Measurements from ENCODE around the gene WDR59.

Gene WDR59

DNA sequence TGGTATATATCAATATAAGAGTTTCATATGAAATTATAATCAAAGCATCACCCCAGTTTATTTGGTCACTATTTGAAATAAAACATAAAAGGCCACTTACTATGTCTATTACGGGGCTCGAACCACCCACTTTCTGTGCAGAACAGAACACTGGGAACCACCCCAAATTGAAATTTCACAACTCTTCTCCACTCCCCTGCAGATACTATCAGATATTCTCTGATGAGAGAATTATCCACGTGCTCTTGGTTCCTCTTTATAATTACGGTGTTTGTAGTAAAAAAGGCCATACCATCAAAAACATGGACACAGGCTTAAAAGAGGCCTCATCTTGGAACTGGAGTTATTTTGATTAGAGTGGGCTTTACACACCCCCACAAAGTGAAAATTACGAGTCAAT, 82.8 kb downstream of the WDR59 start:
- DNase-seq (ENCODE audit: low read depth), result no peak

DNA sequence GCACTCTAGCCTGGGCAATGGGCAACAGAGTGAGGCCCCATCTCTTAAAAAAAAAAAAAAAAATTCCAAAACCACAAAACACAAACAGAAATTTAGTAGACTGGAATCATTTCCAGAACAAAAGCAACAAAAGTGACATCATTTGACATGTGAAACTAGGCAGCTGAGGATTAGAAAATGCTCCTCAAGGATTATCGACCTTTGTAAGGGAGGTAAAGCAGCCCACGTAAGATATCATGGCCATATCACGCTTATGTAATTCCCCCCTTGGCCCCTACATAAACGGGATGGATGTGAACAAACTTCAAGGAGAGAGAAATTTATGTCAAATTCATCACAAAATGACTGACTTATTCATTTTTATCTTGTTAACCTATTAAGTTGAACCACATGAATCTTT, 83.3 kb downstream of the WDR59 start:
- no peak for DNase-seq (ENCODE audit: low read depth)

DNA sequence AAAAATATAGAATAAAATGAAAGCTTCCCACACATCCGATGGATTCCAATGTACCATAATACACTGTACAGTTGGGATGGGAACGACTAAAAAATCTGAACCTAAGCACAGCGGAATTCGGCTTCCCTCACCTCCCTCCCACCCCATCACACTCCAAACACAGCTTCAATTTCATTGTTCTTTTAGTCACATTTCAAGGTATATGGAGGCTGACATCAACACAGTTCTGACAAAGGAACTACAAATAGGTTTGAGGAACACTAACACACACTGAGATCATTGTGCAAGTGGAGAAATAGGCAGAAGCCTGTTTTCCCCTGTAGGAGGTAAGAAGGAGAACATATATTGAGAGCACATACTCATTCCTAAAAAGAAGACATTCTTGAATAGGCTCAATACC, 85.1 kb downstream of the WDR59 start:
- DNase-seq (ENCODE audit: low read depth), result no peak

DNA sequence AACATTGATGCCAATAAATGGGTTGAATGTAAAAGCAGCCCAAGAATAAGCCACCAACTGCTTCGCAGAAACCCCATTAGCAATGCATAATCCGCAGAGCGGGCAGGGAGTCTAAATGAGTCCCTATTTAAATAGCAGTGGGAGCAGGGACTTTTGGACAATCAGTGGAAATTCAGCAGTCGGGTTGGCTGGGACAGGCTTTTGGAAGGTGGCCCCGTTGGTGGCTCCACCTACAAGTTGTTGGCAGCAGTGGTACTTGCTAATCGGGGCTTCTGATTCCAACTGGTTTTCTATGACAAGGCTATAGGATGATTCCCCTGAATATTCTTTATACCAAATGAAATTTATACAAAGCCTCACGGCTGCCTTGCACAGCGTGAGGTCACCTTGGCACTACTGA, 86.3 kb downstream of the WDR59 start:
- DNase-seq (ENCODE audit: low read depth), result no peak

- DNase-seq (ENCODE audit: low read depth), result no peak
Measured at GRCh38 chr16:74896389-74897370, 88.2 kb downstream of the WDR59 start.

DNA sequence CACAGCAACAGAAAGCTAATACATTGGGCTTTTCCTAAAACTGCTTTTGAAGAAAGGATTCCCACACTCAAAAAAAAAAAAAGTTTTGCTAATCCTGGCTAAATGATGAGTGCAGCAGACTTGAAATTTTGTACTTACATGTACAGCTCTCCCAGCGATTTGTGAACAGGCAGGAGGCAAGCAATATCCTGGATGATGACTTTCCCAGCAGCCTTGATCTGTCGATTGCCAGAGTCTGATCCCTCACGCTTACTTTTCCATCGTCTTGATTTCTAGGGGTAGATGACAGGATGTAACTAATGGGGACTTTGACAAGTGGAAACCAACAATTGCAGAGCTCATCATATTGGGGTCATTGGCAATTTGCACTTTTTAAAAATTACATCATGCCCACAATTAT, 91.4 kb downstream of the WDR59 start:
- no peak for DNase-seq (ENCODE audit: low read depth)

GRCh38 chr16:74892574-74893461, 92.1 kb downstream of the WDR59 start:
- no peak for DNase-seq (ENCODE audit: low read depth)

- no peak for DNase-seq (ENCODE audit: low read depth)
Measured at GRCh38 chr16:74888888-74889287, 96.0 kb downstream of the WDR59 start.

- DNase-seq (ENCODE audit: low read depth), result no peak
Measured at GRCh38 chr16:74888232-74888862, 96.6 kb downstream of the WDR59 start.

DNA sequence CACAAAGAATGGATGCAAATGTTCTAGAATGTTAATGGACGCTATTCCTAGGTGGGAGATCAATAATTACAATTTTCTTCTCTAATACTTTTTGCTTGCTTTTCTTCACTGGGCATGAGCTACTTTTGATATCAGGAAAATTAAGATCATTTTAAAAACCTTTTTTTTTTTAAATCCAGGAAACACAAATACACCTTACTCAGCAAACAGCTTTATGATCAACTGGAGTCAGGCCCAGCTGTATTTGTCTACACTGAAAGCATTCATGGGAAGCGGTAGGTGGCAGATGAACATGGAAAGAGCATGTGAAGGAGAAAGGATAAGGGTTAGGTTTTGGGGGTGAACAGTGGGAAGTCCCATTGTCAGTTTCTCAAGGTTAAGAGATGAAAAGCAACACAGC, 97.8 kb downstream of the WDR59 start:
- DNase-seq (ENCODE audit: low read depth), result no peak

DNA sequence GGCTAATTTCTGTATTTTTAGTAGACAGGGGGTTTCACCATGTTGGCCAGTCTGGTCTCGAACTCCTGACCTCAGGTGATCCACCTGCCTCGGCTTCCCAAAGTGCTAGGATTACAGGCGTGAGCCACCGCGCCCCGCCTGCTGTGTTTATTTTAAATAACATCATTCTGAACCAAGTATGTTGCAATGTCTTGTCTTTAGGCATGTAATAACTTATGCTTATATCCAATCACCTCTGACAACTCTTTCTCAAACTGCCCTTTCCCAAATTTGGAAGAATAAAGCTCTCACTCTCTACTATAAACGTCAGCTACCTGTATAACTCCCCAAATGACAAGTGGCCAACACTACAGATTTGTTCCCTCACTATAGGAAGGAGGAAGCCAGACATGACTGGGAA, 107.2 kb downstream of the WDR59 start:
- DNase-seq (ENCODE audit: low read depth), result no peak

DNA sequence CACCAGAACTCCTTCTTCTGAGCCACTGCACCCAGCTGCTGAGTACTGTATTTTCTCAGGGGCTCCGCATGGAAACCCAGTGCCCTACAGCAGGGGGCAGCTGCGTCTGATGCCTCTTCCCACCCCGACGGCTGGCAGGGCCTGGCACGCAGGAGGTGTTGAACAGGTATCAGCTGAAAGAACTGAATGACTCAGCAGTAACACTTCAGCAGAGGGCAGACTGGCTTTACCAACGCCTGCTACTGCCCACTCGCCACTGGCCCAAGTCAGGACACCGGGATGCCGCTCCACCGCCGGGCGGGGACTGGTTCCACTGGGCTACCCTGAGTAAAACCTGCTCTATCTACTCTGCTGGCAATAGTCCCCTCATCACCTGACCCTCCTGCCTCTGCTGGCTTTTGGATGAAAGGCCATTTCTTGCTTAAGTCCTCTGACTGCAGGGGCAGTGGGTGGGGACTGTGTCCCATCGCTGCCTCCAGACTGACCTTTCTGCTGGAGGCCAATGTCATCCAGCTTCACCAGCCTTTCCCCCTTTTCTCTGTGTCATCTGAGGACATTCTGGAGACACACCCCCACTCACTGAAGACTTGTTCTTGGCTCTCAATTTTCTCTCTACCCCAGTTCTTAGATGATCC, 109.9 kb downstream of the WDR59 start:
- DNase-seq (ENCODE audit: low read depth), result no peak

DNA sequence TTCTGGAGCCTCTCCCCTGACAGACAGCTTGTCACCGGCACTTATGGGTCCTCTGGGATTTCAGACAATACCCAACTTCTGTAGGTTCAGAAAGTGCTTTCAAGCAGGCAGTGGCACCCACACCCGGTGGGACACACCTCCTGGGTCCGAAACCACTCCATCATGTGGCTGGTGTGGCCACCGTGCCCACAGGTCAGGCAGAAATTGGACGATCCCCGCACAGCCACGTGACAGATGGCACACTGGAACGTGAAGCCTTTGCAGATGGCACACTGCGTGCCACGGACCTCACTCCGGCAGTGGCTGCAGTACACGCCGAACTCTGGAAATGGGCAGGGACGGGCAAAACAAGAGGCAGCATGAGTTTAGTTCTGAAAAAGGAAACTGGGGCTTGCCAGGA, 110.8 kb downstream of the WDR59 start:
- no peak for DNase-seq (ENCODE audit: low read depth)

GRCh38 chr16:74872302-74872701, 112.6 kb downstream of the WDR59 start:
- no peak for DNase-seq (ENCODE audit: low read depth)

- DNase-seq (ENCODE audit: low read depth), result no peak
Measured at GRCh38 chr16:74871608-74872007, 113.3 kb downstream of the WDR59 start.

- DNase-seq (ENCODE audit: low read depth), result no peak
Measured at GRCh38 chr16:74868501-74868900, 116.4 kb downstream of the WDR59 start.

DNA sequence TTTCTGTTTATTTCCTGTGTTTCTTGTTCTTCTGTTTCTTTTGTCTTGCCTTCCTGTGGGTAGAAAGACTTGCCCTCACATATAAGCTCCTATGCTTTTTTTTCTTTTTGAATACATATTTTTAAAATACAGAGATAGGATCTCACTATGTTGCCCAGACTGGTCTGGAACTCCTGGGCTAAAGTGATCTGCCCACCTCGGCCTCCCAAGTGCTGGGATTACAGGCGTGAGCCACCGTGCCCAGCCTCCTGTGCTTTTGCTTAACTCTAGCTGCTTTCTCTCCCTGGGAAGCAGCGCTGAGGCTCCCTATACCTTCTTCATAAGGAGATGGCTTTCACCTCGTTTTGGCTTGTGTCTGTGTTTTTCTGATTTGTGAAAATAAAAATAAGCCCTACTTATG, 116.9 kb downstream of the WDR59 start:
- DNase-seq (ENCODE audit: low read depth), result no peak

DNA sequence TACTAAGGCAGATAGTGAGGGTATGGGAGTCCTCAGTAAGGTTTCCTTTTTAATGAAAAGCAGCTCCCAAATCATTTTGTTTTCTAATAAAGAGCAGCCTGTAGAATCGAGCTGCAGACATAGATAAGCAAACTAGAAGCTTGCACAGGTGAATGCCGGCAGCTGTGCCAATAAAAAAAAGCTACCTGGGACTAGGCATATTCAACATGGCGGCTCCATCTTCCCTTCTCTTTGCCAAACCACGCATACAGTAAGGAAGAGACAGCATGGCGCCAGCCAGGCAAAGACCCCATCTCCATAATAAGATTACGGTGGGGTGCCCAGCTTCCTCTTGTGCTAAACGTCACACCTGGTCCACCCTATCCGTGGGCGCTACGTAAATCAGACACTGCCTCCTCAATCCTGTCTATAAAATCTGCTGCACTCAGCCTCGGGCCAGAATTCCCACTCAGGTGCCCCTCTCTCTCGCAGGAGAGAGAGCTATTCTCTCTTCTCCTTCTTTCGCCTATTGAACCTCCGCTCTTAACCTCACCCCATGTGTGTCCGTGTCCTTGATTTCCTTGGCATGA, 117.6 kb downstream of the WDR59 start:
- DNase-seq (ENCODE audit: low read depth), result no peak

DNA sequence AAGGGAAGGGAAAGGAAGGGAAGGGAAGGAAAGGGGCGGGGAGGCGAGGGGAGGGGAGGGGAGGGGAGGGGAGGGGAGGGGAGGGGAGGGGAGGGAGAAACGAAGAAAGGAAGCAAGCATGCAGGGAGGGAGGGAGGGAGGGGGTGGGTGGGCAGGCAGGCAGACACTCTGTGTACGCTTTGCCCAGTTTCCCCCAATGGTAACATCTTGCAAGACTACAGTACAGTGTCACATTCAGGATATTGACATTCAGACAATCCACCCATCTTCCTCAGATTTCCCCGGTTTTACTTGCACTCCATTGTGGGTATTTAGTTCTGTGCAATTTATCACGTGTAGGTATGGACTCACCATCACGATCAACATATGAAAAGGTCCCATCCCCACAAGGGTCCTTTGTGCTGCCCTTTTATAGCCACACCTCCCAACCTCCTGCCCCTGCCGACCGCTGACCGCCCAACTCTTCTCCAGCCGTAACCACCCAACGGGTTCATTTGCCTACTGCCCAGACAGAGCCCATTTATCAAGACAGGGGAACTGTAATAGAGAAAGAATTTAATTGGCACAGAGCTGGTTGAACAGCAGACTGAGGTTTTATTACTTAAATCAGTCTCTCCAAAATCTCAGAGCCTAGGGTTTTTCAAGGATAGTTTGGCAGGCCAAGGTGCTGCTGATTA, 118.9 kb downstream of the WDR59 start:
- DNase-seq (ENCODE audit: low read depth), result no peak

DNA sequence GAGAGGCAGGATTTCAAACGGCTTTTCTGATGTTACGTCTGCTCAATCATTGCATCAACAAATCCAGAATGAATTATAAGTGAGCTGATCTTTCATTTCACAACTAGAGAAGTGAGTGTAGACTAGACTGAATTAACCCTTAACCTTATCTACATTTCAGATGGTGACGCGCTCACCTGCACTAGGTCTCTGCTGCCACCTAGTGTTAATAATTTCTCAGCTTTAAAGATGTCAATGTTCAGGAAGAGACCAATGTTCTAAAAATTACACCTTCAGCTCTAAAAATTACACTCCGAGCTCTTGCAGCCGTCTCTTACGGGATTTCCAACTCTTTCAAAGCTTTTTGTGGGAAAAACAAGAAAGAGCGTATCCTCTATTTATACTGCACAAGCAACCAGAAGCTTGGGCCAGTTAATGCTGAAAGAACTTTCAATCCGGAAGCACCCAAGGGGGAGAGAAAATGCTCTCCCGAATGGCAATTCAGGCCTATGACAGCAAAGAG, 122.1 kb downstream of the WDR59 start:
- no peak for DNase-seq (ENCODE audit: low read depth)

- DNase-seq (ENCODE audit: low read depth), result no peak
Measured at GRCh38 chr16:74852500-74852875, 132.4 kb downstream of the WDR59 start.

All from activated T-cell treated with anti-CD3 and anti-CD28 coated beads for 1 hour (primary cell).